Ovary (tissue), 3 donors: ENCODE measurements around the gene PMM2.

Experiments
- EP300 ChIP-seq: sonication (generic); formaldehyde crosslinking; IDR thresholded peaks from one replicate; pipeline ENCODE4 v1.6.1; 2017; ENCODE audit warnings: antibody characterized with exemption
- POLR2A ChIP-seq: fragments of 450-650 bp; IDR thresholded peaks from one replicate; pipeline ENCODE4 v1.6.1; 2017; ENCODE audit warnings: antibody characterized with exemption, mild to moderate bottlenecking, moderate library complexity
- TF ChIP-seq, protein P1 (sequence below), 3 donors: fragments of 450-650 bp in 2 of 3; fragments of 200-600 bp in 1 of 3; IDR thresholded peaks; one replicate each; pipeline versions ENCODE4 v1.5.1 to v1.8.0; 2016 to 2022; ENCODE audit warnings: antibody characterized with exemption in 3 of 3, mild to moderate bottlenecking in 1 of 3
- donor health status: DM: no; HTN: no; CAD: no.

GRCh38 chr16:8847623-8848022, 50.0 kb downstream of the PMM2 start:
- TF ChIP-seq, protein P1, sequence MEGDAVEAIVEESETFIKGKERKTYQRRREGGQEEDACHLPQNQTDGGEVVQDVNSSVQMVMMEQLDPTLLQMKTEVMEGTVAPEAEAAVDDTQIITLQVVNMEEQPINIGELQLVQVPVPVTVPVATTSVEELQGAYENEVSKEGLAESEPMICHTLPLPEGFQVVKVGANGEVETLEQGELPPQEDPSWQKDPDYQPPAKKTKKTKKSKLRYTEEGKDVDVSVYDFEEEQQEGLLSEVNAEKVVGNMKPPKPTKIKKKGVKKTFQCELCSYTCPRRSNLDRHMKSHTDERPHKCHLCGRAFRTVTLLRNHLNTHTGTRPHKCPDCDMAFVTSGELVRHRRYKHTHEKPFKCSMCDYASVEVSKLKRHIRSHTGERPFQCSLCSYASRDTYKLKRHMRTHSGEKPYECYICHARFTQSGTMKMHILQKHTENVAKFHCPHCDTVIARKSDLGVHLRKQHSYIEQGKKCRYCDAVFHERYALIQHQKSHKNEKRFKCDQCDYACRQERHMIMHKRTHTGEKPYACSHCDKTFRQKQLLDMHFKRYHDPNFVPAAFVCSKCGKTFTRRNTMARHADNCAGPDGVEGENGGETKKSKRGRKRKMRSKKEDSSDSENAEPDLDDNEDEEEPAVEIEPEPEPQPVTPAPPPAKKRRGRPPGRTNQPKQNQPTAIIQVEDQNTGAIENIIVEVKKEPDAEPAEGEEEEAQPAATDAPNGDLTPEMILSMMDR (IDR thresholded peaks at IDR 0.05), result no peak
- TF ChIP-seq POLR2A (no peak), EP300 (no peak)
